HG03135 (cell line): Measurements from ENCODE around the gene HAUS8.
"Not testable (repeated sequence)": the region's sequence is repeated elsewhere in the genome, so short reads cannot be mapped to it uniquely, and the experiment has no call there.

Source experiments
- ATAC-seq: cut with Tn5 transposase; IDR thresholded peaks from one replicate; pipeline ENCODE4 v1.9.1; 2021; ENCODE audit warnings: mild to moderate bottlenecking, moderate library complexity; ENCODE audit not compliant: unreplicated experiment

Gene HAUS8

GRCh38 chr19:17075035-17075863, at the start of gene HAUS8, which contains the start of gene MYO9B:
Gene HAUS8 (minus strand): TSS chr19:17075452. CDS start chr19:17075422, 30 bp downstream.
Gene MYO9B (plus strand): TSS chr19:17075777. CDS start chr19:17101718, 25,941 bp downstream.
- ATAC-seq, result peak; percentile 75

- ATAC-seq, result no peak
Observed at GRCh38 chr19:17124025-17124424, 48.8 kb upstream of the HAUS8 start.

GRCh38 chr19:17123041-17123440, 47.8 kb upstream of the HAUS8 start:
- no peak for ATAC-seq

- no peak for ATAC-seq
Observed at GRCh38 chr19:17121736-17122293, 46.6 kb upstream of the HAUS8 start.

- no peak for ATAC-seq
Observed at GRCh38 chr19:17118957-17119356, 43.7 kb upstream of the HAUS8 start.

GRCh38 chr19:17116996-17117702, 41.9 kb upstream of the HAUS8 start:
- no peak for ATAC-seq

GRCh38 chr19:17114414-17114831, 39.2 kb upstream of the HAUS8 start:
- ATAC-seq, result no peak

- ATAC-seq, result no peak
Observed at GRCh38 chr19:17113127-17113785, 38.0 kb upstream of the HAUS8 start.

GRCh38 chr19:17112700-17113099, 37.4 kb upstream of the HAUS8 start:
- ATAC-seq, result no peak

GRCh38 chr19:17112271-17112670, 37.0 kb upstream of the HAUS8 start:
- ATAC-seq, result no peak

GRCh38 chr19:17111766-17112165, 36.5 kb upstream of the HAUS8 start:
- ATAC-seq, result no peak

GRCh38 chr19:17110599-17110966, 35.3 kb upstream of the HAUS8 start:
- ATAC-seq, result no peak

GRCh38 chr19:17109962-17110598, 34.8 kb upstream of the HAUS8 start:
- no peak for ATAC-seq

- no peak for ATAC-seq
Observed at GRCh38 chr19:17109300-17109699, 34.0 kb upstream of the HAUS8 start.

- no peak for ATAC-seq
Observed at GRCh38 chr19:17108453-17108784, 33.2 kb upstream of the HAUS8 start.

GRCh38 chr19:17107546-17108452, 32.5 kb upstream of the HAUS8 start:
- ATAC-seq, result no peak

GRCh38 chr19:17106964-17107363, 31.7 kb upstream of the HAUS8 start:
- not testable (repeated sequence) for ATAC-seq

- no peak for ATAC-seq
Observed at GRCh38 chr19:17105556-17105955, 30.3 kb upstream of the HAUS8 start.

GRCh38 chr19:17104679-17105078, 29.4 kb upstream of the HAUS8 start:
- ATAC-seq, result no peak

- no peak for ATAC-seq
Observed at GRCh38 chr19:17103177-17103576, 27.9 kb upstream of the HAUS8 start.
